Measurements from ENCODE around the gene ZNF213. TPM values are rescaled to one million over a fixed set of nuclear protein-coding genes. Genes with fewer than 3 reads are reported as not detected.

The ZNF213 gene
- total RNA-seq, 1 donor from 2014 or later: 25.3 TPM

- no peaks in the 10 kb centered on the region for H3K36me3 ChIP-seq
- intact Hi-C loops (cut with DNase I): no loop called here
- peaks cover 0 to 15% of the 10 kb centered on the region in 2 donors for H3K4me1 ChIP-seq
- H3K4me3 ChIP-seq: peak overlapping the region in 1 of 2 donors; percentile 76
- H3K27me3 ChIP-seq: no peaks in the 10 kb centered on the region
- H3K9me3 ChIP-seq: no peaks in the 10 kb centered on the region
- DNase-seq (ENCODE audit: low spot score in 2 of 2): no peak
- peak overlapping the region in 1 of 2 donors; percentile 86 for H3K27ac ChIP-seq
- no peak for TF ChIP-seq CTCF (IDR thresholded peaks at IDR 0.05)
Observed at GRCh38 chr16:3149193-3149530, 14.3 kb downstream of the ZNF213 start.

- no peaks in the 10 kb centered on the region for H3K9me3 ChIP-seq
- peak overlapping the region; percentile 79 to 86 for H3K27ac ChIP-seq
- peak in 1 of 2 donors; percentile 79 for DNase-seq (ENCODE audit: low spot score in 2 of 2)
- peak in 2 of 3 experiments; percentile 40 to 44 for TF ChIP-seq CTCF (IDR thresholded peaks at IDR 0.05)
- peaks cover 0 to 15% of the 10 kb centered on the region in 2 donors for H3K4me1 ChIP-seq
- H3K27me3 ChIP-seq: no peaks in the 10 kb centered on the region
- intact Hi-C loops (cut with DNase I): loop anchor here (1.0 to 10.0 kb wide), 6 partner anchors 9 to 615 kb away; partner anchors contain the start of genes CEMP1, PDPK1 and ZNF263
- H3K36me3 ChIP-seq: no peaks in the 10 kb centered on the region
- peak overlapping the region; percentile 76 for H3K4me3 ChIP-seq
Observed at GRCh38 chr16:3149630-3150345, 15.0 kb downstream of the ZNF213 start.

- no peaks in the 10 kb centered on the region for H3K9me3 ChIP-seq
- no peaks in the 10 kb centered on the region for H3K36me3 ChIP-seq
- no peak for TF ChIP-seq CTCF (IDR thresholded peaks at IDR 0.05)
- intact Hi-C loops (cut with DNase I): loop anchor here (1.0 to 10.0 kb wide), 6 partner anchors 8 to 616 kb away; partner anchors contain the start of genes CEMP1, PDPK1 and ZNF263
- no peaks in the 10 kb centered on the region for H3K27me3 ChIP-seq
- peak overlapping the region; percentile 82 to 86 for H3K27ac ChIP-seq
- peak overlapping the region; percentile 76 for H3K4me3 ChIP-seq
- H3K4me1 ChIP-seq: peaks cover 0 to 15% of the 10 kb centered on the region in 2 donors
- peak; percentile 89 to 98 for DNase-seq (ENCODE audit: low spot score in 2 of 2)
Observed at GRCh38 chr16:3150346-3151218, 15.8 kb downstream of the ZNF213 start.

- Histone ChIP-seq H3K9me3 (no peaks in the 10 kb centered on the region), H3K4me3 (peak overlapping the region in 1 of 2 donors; percentile 76), H3K27ac (peak overlapping the region; percentile 0 to 48), H3K4me1 (peaks cover 0 to 15% of the 10 kb centered on the region in 2 donors), H3K36me3 (no peaks in the 10 kb centered on the region), H3K27me3 (no peaks in the 10 kb centered on the region)
- DNase-seq (ENCODE audit: low spot score in 2 of 2): no peak
- no peak for TF ChIP-seq CTCF (IDR thresholded peaks at IDR 0.05)
- intact Hi-C loops (cut with DNase I): loop anchor here (5.0 to 10.0 kb wide), 3 partner anchors 247 to 617 kb away; partner anchors contain the start of genes CEMP1 and PDPK1
Observed at GRCh38 chr16:3152027-3152276, 17.1 kb downstream of the ZNF213 start.

GRCh38 chr16:3152277-3152990, 17.6 kb downstream of the ZNF213 start:
- Histone ChIP-seq H3K4me3 (peak overlapping the region; percentile 36 to 76), H3K27me3 (no peaks in the 10 kb centered on the region), H3K9me3 (no peaks in the 10 kb centered on the region), H3K36me3 (no peaks in the 10 kb centered on the region), H3K27ac (peak overlapping the region; percentile 0 to 48), H3K4me1 (peaks cover 2 to 15% of the 10 kb centered on the region in 2 donors)
- peak in 1 of 2 donors; percentile 95 for DNase-seq (ENCODE audit: low spot score in 2 of 2)
- TF ChIP-seq CTCF (IDR thresholded peaks at IDR 0.05): peak in 2 of 3 experiments; percentile 9 to 48
- intact Hi-C loops (cut with DNase I): loop anchor here (5.0 to 10.0 kb wide), 3 partner anchors 248 to 618 kb away; partner anchors contain the start of genes CEMP1 and PDPK1

Measured in ascending aorta (tissue), 2 donors.